HCT116 (cell line): ENCODE results near the gene DPH3. TPM values are rescaled to one million over a fixed set of nuclear protein-coding genes. Genes with fewer than 3 reads are reported as not detected.

Experiments used
- ATAC-seq: fragments of 200-7000 bp; cut with Tn5 transposase; 2 replicates; pipeline ENCODE4 v1.9.1; 2020; ENCODE audit warnings: mild to moderate bottlenecking, moderate library complexity
- BruUV-seq: library from RNA; stranded (reverse); fragments of 400-500 nt; replicated peaks from 2 replicates; lab custom pipeline; 2021; lab: Mats Ljungman, UMichigan
- CTCF ChIA-PET: fragments of 300-600 bp; sonication (Branson Sonifier 250); formaldehyde crosslinking; loops from one replicate; lab custom pipeline; 2021; ENCODE audit warnings: antibody characterized with exemption; lab: Charles Lee
- POLR2A ChIA-PET: fragments of 300-600, 350-600 bp; sonication (Branson Sonifier 250); formaldehyde crosslinking; loops from one replicate; lab custom pipeline; 2021; ENCODE audit warnings: antibody characterized with exemption; lab: Charles Lee
- RAD21 ChIA-PET, 2 experiments: fragments of 300-600 bp; sonication (Branson Sonifier 250); formaldehyde crosslinking; loops; one replicate each; lab custom pipeline; 2023; ENCODE audit warnings: low total read pairs in 2 of 2; ENCODE audit not compliant: uncharacterized antibody in 2 of 2, unreplicated experiment in 2 of 2, low non-redundant PET in 1 of 2; lab: Charles Lee
- DNase-seq: peaks from one replicate; pipeline ENCODE4 v3.0.0-alpha.2; 2010; ENCODE audit warnings: low read depth, low spot score
- H2AFZ ChIP-seq: fragments of 200-600 bp; shearing (Covaris generic), sonication (generic); 2 replicates; pipeline ENCODE4 v1.6.1; 2017; ENCODE audit warnings: low read depth, mixed run types, mixed read lengths, antibody characterized with exemption, low read length; ENCODE audit not compliant: poor library complexity, severe bottlenecking
- H3K27ac ChIP-seq: 2 replicates; pipeline ENCODE4 v1.5.1; 2012; ENCODE audit warnings: low read depth, low read length
- H3K27me3 ChIP-seq: fragments of 200-600 bp; sonication (generic); 2 replicates; pipeline ENCODE4 v1.6.1; 2016; ENCODE audit warnings: mixed run types, low read length, mixed read lengths; ENCODE audit not compliant: insufficient read depth
- H3K36me3 ChIP-seq, 2 experiments: fragments of 200-500 bp in 1 of 2; fragments of 200-600 bp in 1 of 2; sonication (Bioruptor generic) in 1 of 2; sonication (generic) in 1 of 2; 2 replicates each; pipeline versions ENCODE4 v1.5.1 to v1.6.1; 2014 to 2016; ENCODE audit warnings: low read length in 2 of 2, inconsistent platforms in 1 of 2, mixed read lengths in 1 of 2, mixed run types in 1 of 2; ENCODE audit not compliant: insufficient read depth in 2 of 2, control insufficient read depth in 1 of 2
- H3K4me1 ChIP-seq, 2 experiments: fragments of 200-600 bp in 1 of 2; sonication (generic) in 1 of 2; 2 replicates each; pipeline versions ENCODE4 v1.5.1 to v1.6.1; 2012 to 2017; ENCODE audit warnings: low read length in 2 of 2, inconsistent platforms in 1 of 2, mild to moderate bottlenecking in 1 of 2, mixed read lengths in 1 of 2, mixed run types in 1 of 2, moderate library complexity in 1 of 2; ENCODE audit not compliant: insufficient read depth in 2 of 2, control insufficient read depth in 1 of 2
- H3K4me2 ChIP-seq: fragments of 200-600 bp; sonication (generic); 2 replicates; pipeline ENCODE4 v1.6.1; 2017; ENCODE audit warnings: mixed run types, low read length, mixed read lengths
- H3K4me3 ChIP-seq, 2 experiments: fragments of 200-600 bp in 1 of 2; sonication (generic) in 1 of 2; replicated peaks in 1 of 2; 2 replicates each; pipeline ENCODE4 v1.5.1; 2011 to 2016; ENCODE audit warnings: low read length in 2 of 2, control low read depth in 1 of 2, low read depth in 1 of 2, mild to moderate bottlenecking in 1 of 2, mixed read lengths in 1 of 2, mixed run types in 1 of 2
- H3K79me2 ChIP-seq: fragments of 200-600 bp; sonication (generic); 2 replicates; pipeline ENCODE4 v1.6.1; 2017; ENCODE audit warnings: mild to moderate bottlenecking, mixed run types, low read length, moderate library complexity, mixed read lengths; ENCODE audit not compliant: insufficient read depth
- H3K9ac ChIP-seq: fragments of 200-600 bp; sonication (generic); 2 replicates; pipeline ENCODE4 v1.6.1; 2016; ENCODE audit warnings: low read length, mixed read lengths
- H3K9me2 ChIP-seq: fragments of 200-600 bp; sonication (generic), shearing (Covaris generic); 2 replicates; pipeline ENCODE4 v1.6.1; 2017; ENCODE audit warnings: mixed run types, mild to moderate bottlenecking, moderate library complexity; ENCODE audit not compliant: insufficient read depth
- H3K9me3 ChIP-seq, 2 experiments: fragments of 200-500 bp in 1 of 2; fragments of 200-600 bp in 1 of 2; sonication (Bioruptor generic) in 1 of 2; sonication (generic) in 1 of 2; 2 replicates each; pipeline ENCODE4 v1.6.1; 2014 to 2017; ENCODE audit warnings: low read length in 2 of 2, mixed read lengths in 2 of 2, inconsistent platforms in 1 of 2, low read depth in 1 of 2, mild to moderate bottlenecking in 1 of 2, mixed run types in 1 of 2, moderate library complexity in 1 of 2; ENCODE audit not compliant: control insufficient read depth in 1 of 2, insufficient read depth in 1 of 2
- H4K20me1 ChIP-seq: fragments of 200-600 bp; sonication (generic), shearing (Covaris generic); 2 replicates; pipeline ENCODE4 v1.6.1; 2017; ENCODE audit warnings: mixed run types, mild to moderate bottlenecking, moderate library complexity; ENCODE audit not compliant: insufficient read depth
- ATF3 ChIP-seq: IDR thresholded peaks from 2 replicates; pipeline ENCODE4 v1.6.1; 2012
- CBX3 ChIP-seq: IDR thresholded peaks from 2 replicates; pipeline ENCODE4 v1.6.1; 2012; ENCODE audit warnings: low read depth
- CEBPB ChIP-seq: IDR thresholded peaks from 2 replicates; pipeline ENCODE4 v1.6.1; 2012; ENCODE audit warnings: low read depth
- EGR1 ChIP-seq: IDR thresholded peaks from 2 replicates; pipeline ENCODE4 v1.6.1; 2012; ENCODE audit warnings: low read depth
- ELF1 ChIP-seq: IDR thresholded peaks from 2 replicates; pipeline ENCODE4 v1.6.1; 2012; ENCODE audit warnings: low read depth, borderline replicate concordance
- EZH2 ChIP-seq: fragments of 200-600 bp; sonication (generic); IDR thresholded peaks from 2 replicates; pipeline ENCODE4 v1.6.1; 2017; ENCODE audit warnings: antibody characterized with exemption, mixed run types
- EZH2phosphoT487 ChIP-seq: fragments of 200-600 bp; IDR thresholded peaks from 2 replicates; pipeline ENCODE4 v1.6.1; 2018; ENCODE audit warnings: antibody characterized with exemption, borderline replicate concordance
- FOSL1 ChIP-seq: IDR thresholded peaks from 2 replicates; pipeline ENCODE4 v1.6.1; 2012; ENCODE audit warnings: low read depth
- JUND ChIP-seq: IDR thresholded peaks from 2 replicates; pipeline ENCODE4 v1.6.1; 2012
- REST ChIP-seq: IDR thresholded peaks from 2 replicates; pipeline ENCODE4 v1.6.1; 2012; ENCODE audit warnings: low read depth
- SP1 ChIP-seq: IDR thresholded peaks from 2 replicates; pipeline ENCODE4 v1.6.1; 2012; ENCODE audit warnings: low read depth
- SRF ChIP-seq: IDR thresholded peaks from 2 replicates; pipeline ENCODE4 v1.6.1; 2012; ENCODE audit warnings: low read depth
- TCF7L2 ChIP-seq: IDR thresholded peaks from 2 replicates; pipeline ENCODE4 v1.7.0; 2011; ENCODE audit warnings: borderline replicate concordance, inconsistent platforms; ENCODE audit not compliant: insufficient read depth, insufficient read length; ENCODE audit errors: extremely low read depth
- YY1 ChIP-seq: IDR thresholded peaks from 2 replicates; pipeline ENCODE4 v1.6.1; 2011; ENCODE audit warnings: low read length, low read depth, moderate library complexity, mild to moderate bottlenecking; ENCODE audit not compliant: insufficient replicate concordance; ENCODE audit errors: extremely low read depth
- intact Hi-C: fragments of 100-400 bp; cut with micrococcal nuclease; formaldehyde crosslinking; loops from 2 replicates; pipeline ENCODE4 v1.10.0; 2022
- total RNA-seq: library from RNA; stranded (reverse); gene quantifications from one replicate; pipeline ENCODE4 v1.2.1, GENCODE V29; 2021; ENCODE audit not compliant: unreplicated experiment
- TF ChIP-seq, protein P1 (sequence below): IDR thresholded peaks from 2 replicates; pipeline ENCODE4 v1.6.1; 2012

DPH3 gene
- total RNA-seq, 1 experiment from 2014 or later = 13.8 TPM

GRCh38 chr3:16300881-16301359 lies 36.2 kb upstream of the DPH3 start (continued):
- TF ChIP-seq CEBPB = no peak
- no peak for TF ChIP-seq ELF1
- no peak for TF ChIP-seq FOSL1

- Histone ChIP-seq H3K4me2 (no peak overlapping the region), H3K27me3 (no peaks in the 10 kb centered on the region), H3K36me3 (peaks cover 3 to 6% of the 10 kb centered on the region in 2 experiments; a peak in 2 of 4 replicates), H3K9ac (no peak overlapping the region)
- ChIA-PET RAD21 (no interaction called here), POLR2A (no interaction called here)
- TF ChIP-seq CBX3 (no peak), CEBPB (no peak), YY1 (no peak), TCF7L2 (no peak), SRF (no peak)
- TF ChIP-seq, protein P1, sequence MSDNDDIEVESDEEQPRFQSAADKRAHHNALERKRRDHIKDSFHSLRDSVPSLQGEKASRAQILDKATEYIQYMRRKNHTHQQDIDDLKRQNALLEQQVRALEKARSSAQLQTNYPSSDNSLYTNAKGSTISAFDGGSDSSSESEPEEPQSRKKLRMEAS = no peak
- TF ChIP-seq, all 23 proteins: peak for 0
- no peak overlapping the region for H2AFZ ChIP-seq
- no peaks in the 10 kb centered on the region for H4K20me1 ChIP-seq
- H3K9me2 ChIP-seq = no peaks in the 10 kb centered on the region
- CTCF ChIA-PET = no interaction called here
- DNase-seq = no peak
- no peaks in the 10 kb centered on the region for H3K79me2 ChIP-seq
- intact Hi-C loops = no loop called here
- no TSS peak for BruUV-seq
- no peak for ATAC-seq
- no peak overlapping the region for H3K4me3 ChIP-seq
- H3K9me3 ChIP-seq = no peaks in the 10 kb centered on the region; a peak in 1 of 4 replicates
- H3K27ac ChIP-seq = no peak overlapping the region
- no peaks in the 10 kb centered on the region for H3K4me1 ChIP-seq
These were observed 35.6 kb upstream of the DPH3 start for GRCh38 chr3:16300307-16300706.

- CTCF ChIA-PET = no interaction called here
- Histone ChIP-seq H3K27me3 (no peaks in the 10 kb centered on the region), H3K4me1 (no peaks in the 10 kb centered on the region), H4K20me1 (no peaks in the 10 kb centered on the region), H3K36me3 (peaks cover 3 to 6% of the 10 kb centered on the region in 2 experiments; a peak in 3 of 4 replicates), H3K79me2 (no peaks in the 10 kb centered on the region), H2AFZ (no peak overlapping the region), H3K9me3 (no peaks in the 10 kb centered on the region; a peak in 1 of 4 replicates), H3K27ac (no peak overlapping the region), H3K4me2 (no peak overlapping the region), H3K4me3 (no peak overlapping the region), H3K9ac (no peak overlapping the region), H3K9me2 (no peaks in the 10 kb centered on the region)
- RAD21 ChIA-PET = no interaction called here
- POLR2A ChIA-PET = no interaction called here
- ATAC-seq = no peak
- no TSS peak for BruUV-seq
- intact Hi-C loops = no loop called here
- TF ChIP-seq YY1 (no peak), FOSL1 (no peak), CEBPB (no peak), EGR1 (no peak), REST (no peak), ATF3 (no peak), SP1 (no peak), SRF (no peak), ELF1 (no peak), EZH2 (no peak), JUND (no peak), CBX3 (no peak), EZH2phosphoT487 (no peak)
- no peak for DNase-seq
These were observed 35.0 kb upstream of the DPH3 start for GRCh38 chr3:16299746-16300145.
